Fibroblast of lung (primary cell): ENCODE data around the gene TAS2R38. TPM values are rescaled to one million over a fixed set of nuclear protein-coding genes. Genes with fewer than 3 reads are reported as not detected.
A peak's percentile ranks its signal among the peaks of the same experiment; 100 is the strongest.

Source experiments
- DNase-seq, 2 donors: peaks; one replicate each; pipeline versions ENCODE4 v3.0.0 to v3.0.0-alpha.2; 2010; ENCODE audit warnings: low read depth in 2 of 2
- H2AFZ ChIP-seq: 2 replicates; pipeline ENCODE4 v1.5.1; 2012; ENCODE audit warnings: low read length, control low read depth, inconsistent platforms
- H3K27ac ChIP-seq: 2 replicates; pipeline ENCODE4 v1.5.1; 2011; ENCODE audit warnings: low read length, control low read depth; ENCODE audit not compliant: insufficient read depth
- H3K27me3 ChIP-seq: 2 replicates; pipeline ENCODE4 v1.5.1; 2011; ENCODE audit warnings: mild to moderate bottlenecking, low read length; ENCODE audit not compliant: control insufficient read depth, insufficient read depth
- H3K36me3 ChIP-seq: 2 replicates; pipeline ENCODE4 v1.5.1; 2011; ENCODE audit warnings: low read length; ENCODE audit not compliant: control insufficient read depth, insufficient read depth
- H3K4me1 ChIP-seq: 2 replicates; pipeline ENCODE4 v1.5.1; 2011; ENCODE audit warnings: low read length; ENCODE audit not compliant: control insufficient read depth, insufficient read depth; ENCODE audit errors: extremely low read depth
- H3K4me2 ChIP-seq: 2 replicates; pipeline ENCODE4 v1.5.1; 2011; ENCODE audit warnings: low read length, control low read depth; ENCODE audit not compliant: insufficient read depth; ENCODE audit errors: extremely low read depth
- H3K4me3 ChIP-seq, 4 experiments: fragments of 200-600 bp in 1 of 4; sonication (generic) in 1 of 4; replicated peaks in 1 of 4; 2 replicates each; pipeline ENCODE4 v1.5.1; 2011 to 2016; ENCODE audit warnings: low read length in 4 of 4, low read depth in 3 of 4, mild to moderate bottlenecking in 3 of 4, control low read depth in 2 of 4, inconsistent platforms in 1 of 4, mixed read lengths in 1 of 4; ENCODE audit not compliant: insufficient read depth in 1 of 4; ENCODE audit errors: control extremely low read depth in 1 of 4
- H3K79me2 ChIP-seq: 2 replicates; pipeline ENCODE4 v1.5.1; 2012; ENCODE audit warnings: mild to moderate bottlenecking, low read length, inconsistent platforms; ENCODE audit not compliant: control insufficient read depth, insufficient read depth
- H3K9ac ChIP-seq: 2 replicates; pipeline ENCODE4 v1.5.1; 2011; ENCODE audit warnings: mild to moderate bottlenecking, low read length, control low read depth; ENCODE audit not compliant: insufficient read depth
- H3K9me3 ChIP-seq: 2 replicates; pipeline ENCODE4 v1.5.1; 2012; ENCODE audit warnings: low read depth, low read length; ENCODE audit not compliant: control insufficient read depth, insufficient read depth
- H4K20me1 ChIP-seq: 2 replicates; pipeline ENCODE4 v1.5.1; 2011; ENCODE audit warnings: low read length; ENCODE audit not compliant: control insufficient read depth, insufficient read depth; ENCODE audit errors: extremely low read depth
- EZH2 ChIP-seq: IDR thresholded peaks from 2 replicates; pipeline ENCODE4 v1.5.1; 2012; ENCODE audit warnings: low read length, control low read depth, mild to moderate bottlenecking; ENCODE audit errors: missing control alignments
- polyA plus RNA-seq, 2 donors: library from polyadenylated mRNA; depleted of rRNA in 1 of 2; stranded (reverse) in 1 of 2; unstranded in 1 of 2; fragments of >200 nt; gene quantifications; 2 replicates each; pipeline ENCODE4 v1.2.1, GENCODE V29; 2011 to 2012; ENCODE audit warnings: missing spikeins in 1 of 2
- total RNA-seq: library from RNA; depleted of rRNA; stranded (reverse); fragments of >200 nt; gene quantifications from 2 replicates; pipeline ENCODE4 v1.2.1, GENCODE V29; 2014
- TF ChIP-seq, protein P1 (sequence below), 2 donors: IDR thresholded peaks in 1 of 2; conservative IDR thresholded peaks in 1 of 2; 1 replicate in 1 of 2; 2 replicates in 1 of 2; pipeline ENCODE4 v1.5.1; 2011 to 2012; ENCODE audit warnings: low read length in 2 of 2, control low read depth in 1 of 2, inconsistent platforms in 1 of 2, low read depth in 1 of 2, mild to moderate bottlenecking in 1 of 2

TAS2R38 gene
- total and polyA plus RNA-seq, 2 donors (not counting 1 experiment from before 2014, with no cell fraction given), result not detected

DNA sequence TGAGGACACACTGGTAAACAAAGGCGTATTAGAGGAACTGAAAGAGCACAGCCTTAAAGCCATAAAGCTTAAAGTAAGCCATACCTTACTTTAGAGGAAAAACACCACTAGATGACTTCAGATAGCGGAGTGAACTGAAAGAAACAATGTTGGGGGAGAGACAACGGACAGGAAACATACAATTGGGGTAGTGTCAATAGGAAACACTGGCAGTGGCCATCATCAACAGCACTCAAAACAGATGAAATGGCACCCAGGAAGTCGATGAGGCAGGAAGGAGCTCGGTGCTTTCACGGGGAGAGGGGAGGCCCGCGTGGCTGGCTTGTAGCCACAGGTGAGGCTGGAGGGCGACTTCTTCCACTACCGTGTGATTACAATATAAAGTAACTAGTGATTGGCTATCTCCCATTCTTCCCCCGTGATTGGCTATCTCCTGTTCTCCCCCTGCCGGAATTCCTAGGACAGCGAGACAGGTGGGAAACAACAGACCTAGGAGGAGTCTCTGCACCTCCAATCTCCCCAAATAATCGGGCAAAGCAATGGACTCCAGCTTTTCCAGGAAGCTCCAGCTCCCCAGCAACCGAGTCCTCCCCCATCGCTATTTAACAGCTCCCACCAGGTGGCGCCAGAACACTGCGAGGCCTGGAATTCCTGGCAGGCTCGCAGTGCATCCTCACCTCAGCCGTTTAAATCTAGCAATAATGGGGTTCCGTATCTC lies 2.4 kb upstream of the TAS2R38 start:
- no peak overlapping the region for H3K9ac ChIP-seq
- no peaks in the 10 kb centered on the region for H3K36me3 ChIP-seq
- no peak overlapping the region for H3K4me2 ChIP-seq
- TF ChIP-seq, protein P1, sequence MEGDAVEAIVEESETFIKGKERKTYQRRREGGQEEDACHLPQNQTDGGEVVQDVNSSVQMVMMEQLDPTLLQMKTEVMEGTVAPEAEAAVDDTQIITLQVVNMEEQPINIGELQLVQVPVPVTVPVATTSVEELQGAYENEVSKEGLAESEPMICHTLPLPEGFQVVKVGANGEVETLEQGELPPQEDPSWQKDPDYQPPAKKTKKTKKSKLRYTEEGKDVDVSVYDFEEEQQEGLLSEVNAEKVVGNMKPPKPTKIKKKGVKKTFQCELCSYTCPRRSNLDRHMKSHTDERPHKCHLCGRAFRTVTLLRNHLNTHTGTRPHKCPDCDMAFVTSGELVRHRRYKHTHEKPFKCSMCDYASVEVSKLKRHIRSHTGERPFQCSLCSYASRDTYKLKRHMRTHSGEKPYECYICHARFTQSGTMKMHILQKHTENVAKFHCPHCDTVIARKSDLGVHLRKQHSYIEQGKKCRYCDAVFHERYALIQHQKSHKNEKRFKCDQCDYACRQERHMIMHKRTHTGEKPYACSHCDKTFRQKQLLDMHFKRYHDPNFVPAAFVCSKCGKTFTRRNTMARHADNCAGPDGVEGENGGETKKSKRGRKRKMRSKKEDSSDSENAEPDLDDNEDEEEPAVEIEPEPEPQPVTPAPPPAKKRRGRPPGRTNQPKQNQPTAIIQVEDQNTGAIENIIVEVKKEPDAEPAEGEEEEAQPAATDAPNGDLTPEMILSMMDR (conservative IDR thresholded peaks at IDR 0.05 in 1 of 2, IDR thresholded peaks at IDR 0.05 in 1 of 2; ENCODE audit: low read depth in 1 of 2, low read length in 2 of 2), result peak; percentile 56 to 66
- TF ChIP-seq EZH2, result no peak
- no peaks in the 10 kb centered on the region for H4K20me1 ChIP-seq
- peak overlapping the region; percentile 50 for H2AFZ ChIP-seq
- H3K79me2 ChIP-seq, result no peaks in the 10 kb centered on the region
- H3K4me3 ChIP-seq, result no peak overlapping the region
- H3K27ac ChIP-seq, result no peak overlapping the region
- H3K4me1 ChIP-seq, result no peaks in the 10 kb centered on the region
- no peaks in the 10 kb centered on the region for H3K9me3 ChIP-seq
- peak; percentile 16 to 36 for DNase-seq
- H3K27me3 ChIP-seq, result no peaks in the 10 kb centered on the region

DNA sequence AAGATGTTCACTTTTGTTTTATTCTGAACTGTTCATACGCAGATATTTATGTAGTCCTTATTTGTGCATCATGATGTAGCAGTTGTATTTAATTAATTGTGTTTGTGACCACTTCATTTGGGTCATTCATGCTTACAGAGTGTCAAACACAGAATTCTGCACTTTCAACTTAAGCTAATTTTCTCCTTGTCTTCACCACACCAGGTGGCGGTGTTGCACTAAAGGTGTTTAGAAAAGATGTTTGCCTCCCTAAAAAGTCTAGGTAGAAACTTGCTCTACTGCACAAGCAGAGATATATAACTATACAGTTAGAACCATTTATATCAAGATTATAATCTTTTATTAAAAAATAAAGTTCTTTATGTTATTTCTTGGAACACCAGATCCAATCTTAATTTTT lies 1.3 kb upstream of the TAS2R38 start:
- Histone ChIP-seq H3K27ac (no peak overlapping the region), H3K4me1 (no peaks in the 10 kb centered on the region), H3K27me3 (no peaks in the 10 kb centered on the region), H3K4me3 (no peak overlapping the region), H3K4me2 (no peak overlapping the region), H3K9me3 (no peaks in the 10 kb centered on the region), H2AFZ (no peak overlapping the region), H3K36me3 (no peaks in the 10 kb centered on the region), H3K9ac (no peak overlapping the region), H3K79me2 (no peaks in the 10 kb centered on the region), H4K20me1 (no peaks in the 10 kb centered on the region)
- no peak for DNase-seq
- TF ChIP-seq, protein P1 (conservative IDR thresholded peaks at IDR 0.05 in 1 of 2, IDR thresholded peaks at IDR 0.05 in 1 of 2; ENCODE audit: low read depth in 1 of 2, low read length in 2 of 2), result no peak
- no peak for TF ChIP-seq EZH2

DNA sequence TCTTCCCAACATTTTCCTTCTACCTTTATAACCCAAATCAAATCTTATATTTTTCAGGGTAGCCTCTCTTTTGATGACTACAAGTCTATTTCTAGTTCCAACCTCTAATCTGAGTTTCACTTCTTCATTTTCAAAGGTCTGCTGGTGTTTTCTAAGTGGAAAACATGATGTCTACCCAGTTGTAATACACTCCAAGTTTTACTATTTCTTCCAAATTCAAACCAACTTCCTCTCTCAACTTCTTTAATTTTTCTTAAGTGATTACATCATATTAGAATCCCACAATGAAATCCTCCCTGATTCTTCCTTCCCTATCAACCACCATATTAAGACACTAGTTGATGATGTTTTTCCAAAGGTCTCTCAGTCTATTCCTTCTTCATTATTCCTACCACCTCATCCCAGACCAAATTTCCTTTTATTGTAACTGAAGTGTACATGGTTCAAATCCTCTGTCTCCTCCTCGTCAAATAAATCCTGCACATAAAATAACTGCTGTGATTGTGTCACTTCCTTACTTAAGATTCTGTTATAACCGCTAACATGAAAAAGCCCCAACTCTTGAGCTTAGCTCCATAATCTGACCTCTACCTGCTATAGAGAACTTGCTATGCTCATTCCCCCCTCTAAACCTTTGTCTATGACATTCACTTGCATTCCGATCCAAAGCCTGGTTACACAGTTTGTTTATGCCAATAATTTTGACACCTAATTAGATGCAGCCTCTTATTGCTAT lies 12.7 kb downstream of the TAS2R38 start:
- Histone ChIP-seq H3K9ac (no peak overlapping the region), H3K36me3 (no peaks in the 10 kb centered on the region), H3K27me3 (no peaks in the 10 kb centered on the region), H3K4me3 (no peak overlapping the region), H3K4me1 (no peaks in the 10 kb centered on the region), H4K20me1 (no peaks in the 10 kb centered on the region), H3K79me2 (no peaks in the 10 kb centered on the region), H3K27ac (no peak overlapping the region), H3K4me2 (no peak overlapping the region), H2AFZ (no peak overlapping the region), H3K9me3 (no peaks in the 10 kb centered on the region)
- TF ChIP-seq, protein P1 (conservative IDR thresholded peaks at IDR 0.05 in 1 of 2, IDR thresholded peaks at IDR 0.05 in 1 of 2; ENCODE audit: low read depth in 1 of 2, low read length in 2 of 2), result no peak
- TF ChIP-seq EZH2, result no peak
- DNase-seq, result no peak
